ENCODE results near the gene HEMK1.

- TF ChIP-seq CTCF (IDR thresholded peaks at IDR 0.05) (no peak), POLR2A (IDR thresholded peaks at IDR 0.05) (no peak)
These were observed 64.0 kb downstream of the HEMK1 start for GRCh38 chr3:50633230-50633790.

Measured in esophagus squamous epithelium (tissue), 4 donors.